NCI-H2081 treated with DMSO at 0.1 percent for 48 hours (cell line): ENCODE data around the gene WNK1.
"Not testable (repeated sequence)": the region's sequence is repeated elsewhere in the genome, so short reads cannot be mapped to it uniquely, and the experiment has no call there.

ENCODE experiments used
- DNase-seq: peaks from one replicate; lab custom pipeline; 2025; lab: John Stamatoyannopoulos, UW

Gene WNK1

GRCh38 chr12:749751-750270 lies 2.6 kb upstream of the WNK1 start:
- peak; percentile 7 for DNase-seq

- peak; percentile 9 for DNase-seq
Observed at GRCh38 chr12:750366-751191, 1.8 kb upstream of the WNK1 start.

- peak; percentile 76 for DNase-seq
Observed at GRCh38 chr12:751192-751998, 984 bp upstream of the WNK1 start.

GRCh38 chr12:752695-753610 lies 574 bp downstream of the WNK1 start:
- no peak for DNase-seq

- DNase-seq, result no peak
Observed at GRCh38 chr12:753611-754472, 1.5 kb downstream of the WNK1 start.

- no peak for DNase-seq
Observed at GRCh38 chr12:754473-754820, 2.1 kb downstream of the WNK1 start.

- no peak for DNase-seq
Observed at GRCh38 chr12:754851-755562, 2.6 kb downstream of the WNK1 start.

- DNase-seq, result no peak
Observed at GRCh38 chr12:759628-760027, 7.2 kb downstream of the WNK1 start.

- DNase-seq, result no peak
Observed at GRCh38 chr12:761256-761655, 8.9 kb downstream of the WNK1 start.

GRCh38 chr12:765840-766239 lies 13.5 kb downstream of the WNK1 start:
- DNase-seq, result no peak

- DNase-seq, result no peak
Observed at GRCh38 chr12:768434-768833, 16.1 kb downstream of the WNK1 start.

- no peak for DNase-seq
Observed at GRCh38 chr12:770479-770878, 18.1 kb downstream of the WNK1 start.

GRCh38 chr12:772056-772697 lies 19.8 kb downstream of the WNK1 start:
- no peak for DNase-seq

GRCh38 chr12:774051-774614 lies 21.8 kb downstream of the WNK1 start:
- DNase-seq, result no peak

- DNase-seq, result not testable (repeated sequence)
Observed at GRCh38 chr12:775973-776771, 23.8 kb downstream of the WNK1 start.

GRCh38 chr12:776772-777373 lies 24.5 kb downstream of the WNK1 start:
- DNase-seq, result not testable (repeated sequence)

- DNase-seq, result no peak
Observed at GRCh38 chr12:777550-778047, 25.2 kb downstream of the WNK1 start.

GRCh38 chr12:778615-779014 lies 26.2 kb downstream of the WNK1 start:
- DNase-seq, result no peak
